HG03460 (cell line): ENCODE results near the gene ZC3HAV1.
"Not testable (repeated sequence)": the region's sequence is repeated elsewhere in the genome, so short reads cannot be mapped to it uniquely, and the experiment has no call there.

ENCODE experiments used
- ATAC-seq: cut with Tn5 transposase; IDR thresholded peaks from one replicate; pipeline ENCODE4 v1.9.1; 2021; ENCODE audit not compliant: unreplicated experiment

Gene ZC3HAV1

DNA sequence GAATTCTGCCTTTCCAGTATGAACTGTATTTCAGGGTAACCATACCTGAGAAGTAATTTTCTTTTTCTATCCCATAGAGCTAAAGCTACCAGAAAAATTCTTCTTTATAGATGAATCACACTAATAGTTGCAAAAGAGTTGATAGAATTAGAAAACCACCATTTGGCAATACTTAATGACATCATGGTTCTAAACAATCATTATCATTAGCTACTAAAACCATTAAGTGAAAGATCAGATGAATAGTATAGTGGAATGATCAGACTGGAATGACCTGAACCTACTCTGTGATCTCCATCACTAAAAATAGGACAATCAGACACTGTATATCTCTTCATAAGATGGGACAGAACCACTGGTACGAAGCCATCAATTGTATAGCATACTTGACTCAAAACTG lies 53.8 kb downstream of the ZC3HAV1 start:
- no peak for ATAC-seq

DNA sequence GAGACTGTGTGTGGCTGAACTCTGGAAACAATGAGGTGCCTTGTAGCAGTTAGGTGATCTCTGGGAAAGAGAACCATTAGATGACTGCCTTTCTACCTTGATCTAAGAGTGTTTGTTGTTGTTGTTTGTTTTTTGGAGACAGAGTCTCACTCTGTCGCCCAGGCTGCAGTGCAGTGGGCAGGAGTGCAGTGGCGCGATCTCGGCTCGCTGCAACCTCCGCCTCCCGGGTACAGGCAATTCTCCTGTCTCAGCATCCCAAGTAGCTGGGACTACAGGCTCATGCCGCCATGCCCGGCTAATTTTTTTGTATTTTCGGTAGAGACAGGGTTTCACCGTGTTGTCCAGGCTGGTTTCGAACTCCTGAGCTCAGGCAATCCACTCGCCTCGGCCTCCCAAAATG lies 54.9 kb downstream of the ZC3HAV1 start:
- not testable (repeated sequence) for ATAC-seq

DNA sequence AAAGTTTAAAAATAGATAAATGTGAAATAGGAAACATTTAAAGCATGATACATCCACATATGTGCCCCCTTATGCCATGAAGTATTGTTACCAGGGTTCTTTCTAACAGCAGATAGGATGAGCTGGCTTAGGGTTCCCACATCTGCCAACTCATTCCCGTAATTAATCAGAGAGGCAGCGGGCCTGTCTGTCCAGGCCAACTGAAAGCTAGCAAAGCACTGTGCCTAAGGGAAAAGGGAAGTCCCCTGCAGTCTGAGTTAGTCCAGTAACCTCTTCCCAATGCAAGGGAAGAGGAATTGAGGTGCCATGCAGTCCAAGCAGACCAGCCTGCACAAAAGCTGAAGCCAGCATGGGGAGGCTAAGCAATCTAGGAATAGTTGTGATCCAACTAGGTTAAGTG lies 55.4 kb downstream of the ZC3HAV1 start:
- ATAC-seq, result no peak

DNA sequence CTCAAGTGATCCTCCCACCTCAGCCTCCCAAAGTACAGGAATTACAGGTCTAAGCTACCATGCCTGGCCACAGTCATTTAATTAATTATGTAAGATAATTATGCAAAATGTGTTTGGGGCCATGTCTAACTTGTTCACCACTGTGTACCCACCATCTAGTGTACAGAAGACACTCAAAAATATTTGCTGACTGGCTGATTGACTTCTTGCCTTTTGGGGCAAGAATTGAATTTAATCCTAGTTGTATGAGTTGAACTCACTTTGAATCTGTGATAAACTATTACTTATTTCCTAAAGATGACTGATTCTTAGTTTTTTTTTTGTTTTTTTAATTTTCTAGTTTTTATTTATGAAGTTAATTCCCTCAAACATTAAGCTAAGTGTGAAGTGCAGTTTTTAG lies 57.9 kb downstream of the ZC3HAV1 start:
- no peak for ATAC-seq

DNA sequence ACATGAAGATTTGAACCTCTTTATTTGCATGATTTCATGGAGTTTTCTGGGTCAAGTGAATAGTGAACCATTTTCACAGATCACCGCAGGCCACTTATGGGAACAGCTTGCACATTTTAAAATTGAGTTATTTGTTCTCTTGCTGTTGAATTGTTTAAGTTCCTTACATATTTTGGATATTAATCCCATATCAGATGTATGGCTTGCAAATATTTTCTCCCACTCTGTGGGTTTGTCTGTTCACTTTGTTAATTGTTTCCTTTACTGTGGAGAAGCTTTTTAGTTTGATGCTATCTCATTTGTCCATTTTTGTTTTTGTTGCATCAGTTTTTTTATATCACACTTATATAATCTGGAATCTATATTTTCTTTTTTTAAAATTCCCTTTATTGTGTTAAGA lies 59.6 kb downstream of the ZC3HAV1 start:
- no peak for ATAC-seq

DNA sequence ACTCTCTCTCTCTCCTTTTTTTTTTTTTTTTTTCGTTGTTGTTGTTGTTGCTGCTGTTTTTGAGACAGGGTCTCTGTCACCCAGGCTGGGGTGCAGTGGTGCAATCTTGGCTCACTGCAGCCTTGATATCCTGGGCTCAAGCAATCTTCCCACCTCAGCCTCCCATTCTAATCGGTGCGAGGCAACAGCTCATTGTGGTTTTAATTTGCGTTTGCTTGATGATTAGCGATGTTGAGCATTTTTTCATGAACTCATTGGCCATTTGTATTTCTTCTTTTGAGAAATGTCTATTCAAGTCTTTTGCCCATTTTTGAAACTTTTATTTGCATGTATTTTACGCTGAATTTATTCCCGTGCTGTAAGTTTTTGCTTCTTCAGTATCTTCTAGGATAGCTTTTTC lies 60.4 kb downstream of the ZC3HAV1 start:
- ATAC-seq, result no peak

DNA sequence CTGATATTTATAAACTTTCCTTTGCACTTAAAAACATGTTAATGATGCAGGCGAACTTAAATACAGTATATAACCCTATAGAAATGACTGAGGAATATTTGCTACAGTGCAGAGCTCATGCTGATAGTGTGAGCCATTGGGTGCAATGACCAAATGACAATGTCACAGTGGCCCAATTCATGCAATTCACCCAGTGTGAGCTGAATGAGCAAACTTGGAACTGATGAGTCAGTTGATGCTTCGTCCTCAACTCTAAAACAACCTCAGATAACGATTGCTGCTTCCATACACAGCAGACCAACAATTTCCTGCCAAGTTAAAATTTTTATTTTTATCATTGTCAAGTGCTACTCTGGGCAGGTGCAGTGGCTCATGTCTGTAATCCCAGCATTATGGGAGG lies 61.5 kb downstream of the ZC3HAV1 start:
- ATAC-seq, result no peak

DNA sequence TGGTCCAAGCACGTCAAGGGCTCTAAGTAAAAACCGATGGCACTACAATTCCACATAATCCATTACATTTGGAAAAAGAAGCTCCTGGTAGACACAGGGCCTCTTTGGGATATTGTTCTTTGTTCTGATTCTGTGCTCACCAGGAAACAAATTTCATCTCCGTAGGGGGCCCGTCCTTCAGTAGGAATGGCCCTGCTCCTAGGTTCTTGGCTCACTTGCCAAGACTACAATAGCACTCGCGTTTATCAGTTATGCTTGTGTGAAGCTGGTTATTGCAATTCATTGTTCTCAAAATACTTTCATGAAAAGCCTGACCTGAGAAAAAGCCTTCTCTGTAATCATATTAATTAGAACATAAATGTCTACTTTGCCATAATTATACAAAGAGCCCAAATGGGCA lies 63.4 kb downstream of the ZC3HAV1 start:
- no peak for ATAC-seq

DNA sequence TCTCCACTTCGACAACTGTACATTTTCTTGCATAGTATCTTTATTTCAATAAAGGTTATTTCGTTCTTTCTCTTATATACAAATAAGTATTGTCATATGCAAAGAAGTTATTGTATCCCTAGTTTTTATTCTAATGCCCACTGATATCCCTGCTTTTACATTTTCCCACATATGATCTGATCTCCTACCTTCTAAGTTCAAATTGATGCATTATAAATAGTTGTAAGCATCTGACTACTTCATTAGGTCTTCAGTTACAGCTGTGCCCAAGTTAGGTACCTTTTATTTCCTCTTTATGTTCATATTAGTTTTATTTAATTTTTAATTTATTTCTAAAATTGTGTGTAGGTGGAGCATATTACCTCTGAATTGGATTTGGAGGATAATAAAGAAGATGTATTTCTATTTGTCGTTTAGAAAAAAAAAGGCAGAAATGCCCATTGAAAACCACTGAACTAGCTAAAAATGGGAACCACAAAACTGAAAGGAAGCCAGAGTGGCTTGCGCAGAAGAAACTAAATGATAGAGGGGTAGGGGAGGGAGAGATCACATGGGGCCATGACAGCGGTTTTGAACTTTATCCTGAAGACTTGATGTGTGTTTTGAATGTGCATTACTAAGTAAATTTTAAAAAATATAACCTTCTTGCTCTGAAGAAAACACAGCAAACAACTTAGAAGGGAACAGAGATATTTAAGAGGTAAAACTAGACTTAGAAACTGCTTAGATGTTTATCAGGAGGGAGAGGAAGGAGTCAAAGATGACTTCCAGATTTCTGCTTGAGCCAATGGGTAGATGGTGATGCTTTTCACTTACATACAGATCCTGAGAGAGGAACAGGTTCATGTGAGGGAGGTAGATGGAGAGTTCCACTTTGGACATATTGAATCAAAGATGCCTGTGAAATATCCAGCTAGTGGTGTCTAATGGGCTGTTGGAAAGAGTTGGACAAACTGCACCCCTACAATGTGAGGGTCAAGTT lies 64.4 kb downstream of the ZC3HAV1 start:
- no peak for ATAC-seq

DNA sequence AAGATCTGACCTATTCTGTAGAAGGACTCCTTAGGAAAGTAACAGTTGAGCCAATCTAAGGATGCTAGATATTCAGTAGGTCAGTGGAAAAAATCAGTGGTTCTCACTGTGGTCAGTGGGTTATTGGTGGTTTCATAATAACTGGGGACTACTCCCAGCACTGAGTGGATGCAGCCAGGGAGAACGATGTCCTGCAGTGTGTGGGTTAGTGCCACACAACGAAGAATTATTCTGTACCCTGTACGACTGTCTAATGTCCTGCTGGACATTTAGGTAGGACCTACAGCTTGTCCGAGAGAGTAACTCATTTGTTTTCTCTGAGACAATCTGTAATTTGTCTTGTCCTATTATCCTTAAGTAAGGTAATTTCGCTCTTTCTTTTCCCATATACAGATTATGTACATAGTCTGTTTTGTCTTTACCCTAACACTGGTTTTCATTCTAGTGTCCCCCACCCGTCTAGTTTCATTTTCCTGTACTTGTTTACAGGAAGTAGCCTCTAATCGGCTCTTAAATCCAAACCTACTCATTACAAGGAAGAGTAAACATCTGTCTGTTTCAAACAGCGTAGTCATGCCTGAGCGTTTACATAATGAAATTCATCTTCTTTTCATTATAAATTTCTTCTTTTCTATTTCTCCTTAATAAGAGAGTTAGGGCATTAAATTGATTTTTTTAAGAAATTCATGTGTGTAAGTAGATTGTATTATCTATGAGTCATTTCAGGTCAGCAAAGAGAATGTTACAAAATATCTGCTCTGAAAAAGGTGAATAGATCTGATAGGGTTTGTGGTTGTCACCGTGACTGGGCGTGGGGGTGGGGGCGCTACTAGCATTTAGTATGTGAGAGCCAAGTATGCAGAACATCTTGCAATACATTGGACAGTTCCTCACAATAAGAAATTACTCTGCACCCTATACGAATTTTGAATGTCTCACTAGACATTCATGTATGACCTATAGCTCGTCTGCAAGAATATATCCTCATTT lies 65.4 kb downstream of the ZC3HAV1 start:
- ATAC-seq, result peak; percentile 58

DNA sequence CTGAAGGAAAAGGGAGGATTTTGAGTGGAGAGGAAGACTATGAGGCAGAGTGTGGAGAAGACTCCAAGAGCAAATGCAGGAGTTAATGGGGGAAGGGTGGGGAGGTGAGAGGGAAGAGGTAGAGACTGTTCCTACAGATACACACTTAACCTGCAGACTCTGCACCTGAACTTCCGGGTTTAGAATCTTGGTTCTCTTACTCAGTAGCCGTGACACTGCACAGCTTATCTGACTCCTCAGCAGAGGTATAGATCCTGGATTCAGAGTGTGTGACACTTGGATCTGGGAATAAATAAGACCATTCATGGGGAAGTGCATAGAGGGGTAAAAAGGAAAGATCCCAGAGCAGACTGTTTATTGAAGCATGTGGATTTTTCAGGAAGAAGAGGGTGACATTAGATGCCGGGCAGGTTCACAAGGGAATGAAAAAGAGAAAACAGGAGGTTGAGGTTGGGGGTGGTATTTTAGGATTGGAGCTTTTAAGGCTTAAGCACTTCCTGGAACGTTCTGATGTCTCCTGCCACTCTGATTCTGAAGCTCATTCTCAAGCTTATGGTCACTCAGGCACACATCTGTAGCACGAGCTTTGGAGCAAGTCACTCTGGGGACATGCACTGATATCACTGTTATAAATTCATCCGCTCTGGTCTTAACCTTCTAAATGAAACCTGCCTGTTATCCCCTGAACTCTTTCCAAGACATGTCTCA lies 68.0 kb downstream of the ZC3HAV1 start:
- no peak for ATAC-seq

DNA sequence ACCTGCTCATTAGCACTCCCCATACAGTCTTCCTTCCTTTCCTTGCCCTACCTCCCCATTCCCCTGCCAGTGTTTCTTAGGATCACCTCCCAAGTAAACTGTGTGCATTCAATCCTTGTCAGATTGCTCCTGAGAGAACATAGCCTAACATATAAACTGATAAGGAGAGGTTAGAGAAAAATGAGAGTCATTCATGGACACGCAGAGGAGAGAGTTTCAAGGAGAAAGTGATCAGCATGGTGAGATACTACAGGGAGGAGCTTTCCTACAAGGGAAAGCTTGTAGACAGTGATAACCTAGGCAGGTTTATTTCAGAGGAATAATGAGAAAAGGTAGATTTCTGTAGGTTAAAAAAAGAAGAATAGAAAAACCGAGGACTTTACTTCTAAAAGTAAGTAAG lies 70.8 kb downstream of the ZC3HAV1 start:
- no peak for ATAC-seq

DNA sequence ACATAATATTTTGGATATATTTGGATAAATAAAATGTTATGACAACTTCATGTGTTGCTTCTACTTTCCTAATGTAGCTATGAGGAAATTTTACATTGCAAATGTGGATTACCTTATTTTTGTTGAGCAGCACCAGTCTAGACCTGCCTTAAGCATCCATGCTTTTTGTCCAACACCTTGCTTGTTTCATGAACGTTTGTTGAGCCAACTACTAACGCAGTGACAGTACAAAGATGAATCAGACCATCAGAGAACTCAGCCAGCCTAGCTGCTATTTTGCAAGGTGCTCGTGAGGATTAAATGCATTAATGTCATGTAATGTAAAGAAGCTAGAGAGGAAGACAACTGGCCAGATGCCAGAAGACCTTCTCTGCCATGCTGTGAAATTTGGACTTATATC lies 72.6 kb downstream of the ZC3HAV1 start:
- no peak for ATAC-seq

DNA sequence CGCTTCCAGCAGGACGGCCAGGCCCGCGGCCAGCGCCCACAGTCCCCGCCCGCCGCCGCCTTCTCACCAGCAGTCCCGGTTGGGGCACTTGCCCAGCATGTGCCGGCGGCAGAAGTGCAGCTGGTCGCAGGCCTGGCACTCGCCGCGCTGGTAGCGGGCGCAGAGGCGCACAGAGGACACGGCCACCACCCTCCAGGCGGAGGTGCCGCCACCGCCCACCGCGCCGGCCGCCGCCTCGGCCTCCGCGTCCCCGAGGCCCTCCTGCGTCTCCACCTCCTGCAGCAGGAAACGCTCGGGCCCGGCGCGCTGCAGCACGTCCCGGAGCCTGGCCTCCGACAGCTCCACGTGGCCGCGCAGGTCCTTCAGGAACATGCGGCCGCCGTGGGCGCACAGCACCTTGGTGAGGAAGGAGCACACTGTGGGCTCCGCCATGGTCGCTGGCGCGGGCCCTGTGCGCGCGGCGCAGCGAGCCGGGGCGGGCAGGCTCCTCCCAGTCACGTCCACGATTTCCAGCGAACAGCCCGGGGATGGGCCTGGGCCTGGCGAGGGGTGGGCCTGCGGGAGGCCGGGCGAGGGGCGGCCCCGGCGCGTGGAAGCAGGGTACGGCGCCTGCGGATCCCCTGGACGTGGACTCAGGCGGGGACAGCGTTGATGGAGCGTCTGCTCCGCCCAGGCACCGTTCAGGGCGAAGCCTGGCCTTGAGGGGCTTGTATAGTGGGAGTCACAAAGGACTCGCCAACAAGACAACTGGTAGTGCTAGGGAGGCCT lies 73.8 kb downstream of the ZC3HAV1 start, which contains the start of gene ZC3HAV1L:
Gene ZC3HAV1L, minus strand, starts transcription at position 457 of the 768 bp plus-strand sequence. Its CDS starts 25 bp downstream, at position 432.
- ATAC-seq, result peak; percentile 83

DNA sequence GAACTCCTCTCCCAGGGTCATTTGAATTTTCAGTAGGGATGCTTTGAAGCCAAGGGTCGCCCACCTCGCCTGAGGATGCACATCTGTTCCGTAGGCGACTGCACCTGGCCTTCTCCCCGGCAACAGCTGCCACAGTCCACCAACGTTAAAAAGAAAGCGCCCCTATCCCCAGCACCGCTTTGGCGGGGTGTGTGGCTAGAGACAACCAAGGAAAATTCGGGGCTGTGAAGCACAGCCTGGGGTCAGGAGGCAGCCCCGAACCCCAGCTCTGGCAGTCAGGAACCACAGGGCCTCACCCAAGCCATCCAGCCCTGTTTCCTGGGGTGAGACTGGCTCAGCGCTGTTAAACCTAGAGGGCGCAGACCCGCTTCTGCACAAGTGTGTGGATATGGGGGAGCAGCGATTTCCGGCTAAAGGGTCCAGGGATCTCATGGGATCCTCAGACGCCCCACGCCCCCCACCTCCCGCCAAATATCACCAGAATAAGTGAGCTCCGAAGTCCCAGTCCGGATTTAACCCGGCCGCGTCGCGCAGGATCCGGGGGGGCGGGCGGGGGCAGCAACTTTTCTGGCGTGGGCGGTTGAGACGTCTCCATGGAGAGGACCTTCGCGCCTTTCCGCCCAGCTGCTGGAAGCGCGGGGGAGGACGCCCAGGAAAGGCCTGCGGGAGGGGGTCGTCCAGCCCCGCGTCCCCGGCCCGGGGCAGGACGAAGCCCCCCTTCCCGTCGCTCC lies 74.5 kb downstream of the ZC3HAV1 start:
- ATAC-seq, result peak; percentile 48

DNA sequence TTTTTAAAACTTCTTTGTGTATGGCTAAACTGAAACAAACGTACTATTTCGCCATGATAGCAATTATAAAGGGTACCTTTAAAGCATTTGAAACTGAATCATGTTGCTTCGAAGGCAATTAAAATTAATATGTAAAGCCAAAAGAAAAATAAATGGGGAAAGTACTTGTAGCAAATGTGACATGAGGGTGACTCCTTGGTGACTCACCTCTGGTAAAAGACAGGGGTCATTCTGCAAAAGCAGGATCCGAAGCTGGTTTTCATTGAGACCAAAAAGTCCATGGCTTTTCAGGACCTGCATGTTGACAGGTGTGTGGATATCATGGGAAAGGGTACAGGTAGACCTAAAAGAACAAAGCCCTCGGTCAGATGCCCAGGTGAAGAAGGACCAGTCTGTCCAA lies 75.2 kb downstream of the ZC3HAV1 start:
- no peak for ATAC-seq

DNA sequence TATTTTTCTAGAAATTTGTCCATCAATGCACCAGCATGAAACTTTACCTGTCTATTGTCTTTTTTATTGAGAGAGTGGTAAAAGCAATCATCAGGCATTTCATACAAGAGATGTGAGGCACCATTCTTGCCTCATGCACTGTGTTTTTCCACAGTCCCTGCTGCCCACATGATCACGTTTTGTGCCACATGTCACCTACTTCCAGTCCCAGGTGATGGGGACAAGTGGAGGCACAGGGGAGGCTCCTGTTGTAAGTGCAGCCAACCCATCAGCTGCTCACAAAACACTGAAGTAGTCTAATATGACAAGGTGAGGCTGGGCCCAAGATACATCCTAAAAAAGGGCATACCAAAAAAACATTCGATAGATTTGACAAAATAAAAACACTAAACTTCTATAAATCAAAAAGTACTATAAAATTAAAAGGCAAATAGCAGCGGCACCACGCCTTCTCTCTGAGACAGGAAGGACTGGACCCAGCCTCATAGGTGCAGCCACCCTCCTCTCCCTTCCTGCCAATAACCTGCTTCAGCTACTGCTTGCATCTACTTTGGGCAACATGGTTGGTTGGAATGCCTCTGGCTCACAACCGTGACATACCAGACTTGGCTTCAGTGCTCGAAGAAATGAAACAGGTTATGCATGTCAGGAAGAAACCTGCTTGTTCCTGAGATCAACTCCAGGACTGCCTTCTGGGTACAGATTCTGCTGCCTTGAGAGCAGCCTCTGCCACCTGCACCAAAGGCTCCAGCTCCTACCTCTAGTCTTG lies 76.0 kb downstream of the ZC3HAV1 start:
- no peak for ATAC-seq

DNA sequence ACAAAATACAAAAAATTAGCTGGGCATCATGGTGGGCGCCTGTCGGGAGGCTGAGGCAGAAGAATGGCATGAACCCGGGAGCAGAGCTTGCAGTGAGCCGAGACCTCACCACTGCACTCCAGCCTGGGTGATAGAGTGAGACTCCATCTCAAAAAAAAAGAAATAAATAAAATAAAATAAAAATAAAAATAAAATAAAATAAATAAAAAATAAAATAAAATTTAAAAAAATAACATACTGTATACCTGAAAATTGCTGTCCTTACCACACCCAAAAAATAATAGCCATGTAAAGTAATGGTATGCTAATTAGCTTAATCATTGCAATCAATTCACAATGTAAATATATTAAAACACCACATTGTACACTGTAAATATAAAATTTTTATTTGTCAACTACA lies 77.0 kb downstream of the ZC3HAV1 start:
- ATAC-seq, result no peak

DNA sequence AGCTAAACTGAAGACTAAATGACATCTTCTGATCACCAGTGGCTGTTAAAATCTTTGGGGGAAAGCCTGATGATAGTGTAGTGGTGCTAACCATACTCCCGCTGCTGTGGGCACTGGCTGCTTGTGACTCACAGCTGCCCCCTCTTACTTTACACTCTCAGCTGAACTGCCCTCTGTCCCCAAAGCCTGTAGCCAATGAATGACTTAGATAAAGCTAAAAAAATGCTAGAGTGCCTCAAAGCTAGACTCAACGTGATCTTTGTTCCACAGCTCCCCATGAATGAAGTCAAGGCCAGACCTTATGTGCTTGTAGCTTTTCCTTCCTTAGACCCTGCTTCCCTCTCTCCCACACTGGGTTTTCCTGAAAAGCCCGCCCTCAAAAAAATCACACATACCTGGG lies 80.2 kb downstream of the ZC3HAV1 start:
- no peak for ATAC-seq
